Activated gamma-delta T cell treated with Interleukin-2 at 50 U/mL for 16 hours (primary cell): ENCODE data around the gene LRSAM1.

Experiments
- DNase-seq: peaks from one replicate; pipeline ENCODE4 v3.0.0-alpha.2; 2020

The LRSAM1 gene

DNA sequence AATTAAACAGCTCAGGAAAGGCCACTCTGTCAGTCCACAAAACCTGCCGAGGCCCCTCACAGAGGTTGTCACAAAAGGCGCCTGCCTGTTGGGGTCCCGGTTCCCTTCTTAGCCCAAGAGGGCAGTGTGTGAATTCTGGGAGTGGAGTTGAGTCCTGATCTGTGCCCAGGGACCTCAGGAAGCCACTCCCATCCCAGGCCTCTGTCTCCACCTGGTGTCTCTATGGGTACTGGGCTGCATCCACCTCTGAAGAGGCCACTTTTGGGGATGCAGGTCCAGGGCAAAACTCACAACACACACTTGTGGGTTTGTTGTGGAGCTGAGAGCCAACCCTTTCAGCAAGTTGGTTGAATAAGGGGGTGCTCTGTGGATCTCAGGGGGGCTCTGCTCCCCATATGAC lies 86.5 kb downstream of the LRSAM1 start:
- no peak for DNase-seq

DNA sequence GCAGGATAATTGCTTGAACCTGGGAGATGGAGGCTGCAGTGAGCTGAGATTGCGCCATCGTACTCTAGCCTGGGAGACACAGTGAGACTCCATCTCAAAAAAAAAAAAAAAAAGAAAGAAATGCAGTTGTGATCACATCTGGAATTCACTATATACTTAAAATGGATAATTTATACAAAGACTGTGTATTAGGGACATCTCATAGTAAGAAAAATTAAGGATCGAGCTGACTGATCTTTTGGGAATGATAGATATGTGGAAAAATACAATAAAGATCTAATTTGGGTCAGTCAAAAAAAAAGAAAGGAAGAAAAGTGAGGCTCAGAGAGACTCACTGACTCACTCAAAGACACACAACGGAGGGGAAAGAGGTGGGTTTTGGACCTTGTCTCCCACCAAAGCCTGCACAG lies 87.5 kb downstream of the LRSAM1 start:
- no peak for DNase-seq

DNA sequence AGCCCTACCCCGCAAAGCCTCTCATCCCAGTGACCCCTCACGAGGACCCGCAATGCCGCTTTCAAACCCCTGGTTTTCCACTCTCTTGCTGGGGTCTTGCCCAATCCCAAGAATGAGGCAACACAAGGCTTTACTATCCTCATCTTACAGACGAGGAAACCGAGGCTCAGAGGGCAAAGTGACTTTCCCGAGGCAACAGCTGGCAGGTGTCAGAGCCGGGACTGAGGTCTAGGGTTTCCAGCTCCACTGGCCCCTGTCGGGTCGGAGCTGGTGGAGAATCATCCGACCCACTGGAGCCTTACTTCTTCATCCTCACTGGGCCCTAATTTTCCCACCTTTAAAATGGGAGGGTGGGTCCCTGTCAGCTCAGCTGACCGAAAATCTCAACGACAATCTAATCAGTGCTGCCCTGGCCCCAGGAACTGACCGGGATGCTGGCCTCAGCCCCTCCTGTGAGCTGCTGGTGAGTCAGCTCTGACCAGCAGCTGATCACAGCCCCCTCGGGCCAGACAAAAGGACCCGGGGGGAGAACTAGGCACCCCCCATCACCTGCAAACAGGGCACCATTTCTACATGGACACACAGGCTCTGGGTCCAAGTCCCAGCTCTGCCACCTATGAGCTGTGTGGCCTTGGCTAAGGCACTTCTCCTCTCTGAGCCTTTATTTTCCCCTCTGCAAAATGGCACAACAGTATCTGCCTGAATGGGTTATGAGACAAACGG lies 88.1 kb downstream of the LRSAM1 start:
- no peak for DNase-seq

DNA sequence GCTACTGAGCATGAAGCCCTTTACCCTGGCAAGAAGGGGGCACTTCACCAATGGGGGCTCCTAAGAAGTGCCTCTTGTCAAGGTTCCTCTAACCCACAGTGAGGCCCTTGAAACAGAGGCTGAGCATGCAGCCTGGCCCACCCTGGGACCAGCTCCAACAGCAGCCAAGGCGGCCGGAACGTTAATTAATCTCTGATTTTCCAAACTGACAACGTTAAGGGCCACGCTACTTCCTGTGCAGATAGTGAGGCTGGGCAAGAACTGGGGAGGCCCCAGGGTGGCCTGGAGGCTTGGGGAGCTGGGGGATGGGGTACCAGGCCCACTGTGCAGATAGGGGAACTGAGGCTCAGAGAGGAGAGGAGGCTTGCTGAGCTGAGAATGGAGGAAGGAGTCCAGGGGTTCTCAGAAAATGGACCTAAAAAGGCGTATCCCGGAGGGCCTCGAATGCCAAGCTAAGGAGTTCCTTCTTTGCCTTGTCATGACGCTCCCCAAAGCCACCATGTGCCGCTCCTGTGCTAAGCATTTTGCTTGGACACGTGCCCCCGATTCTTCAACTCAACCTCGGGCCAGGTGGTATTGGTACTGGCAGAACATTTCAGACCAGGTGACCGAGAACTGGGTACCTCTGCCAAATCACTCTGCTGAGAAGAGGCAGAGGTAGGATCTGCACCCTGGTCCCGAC lies 88.8 kb downstream of the LRSAM1 start:
- no peak for DNase-seq

DNA sequence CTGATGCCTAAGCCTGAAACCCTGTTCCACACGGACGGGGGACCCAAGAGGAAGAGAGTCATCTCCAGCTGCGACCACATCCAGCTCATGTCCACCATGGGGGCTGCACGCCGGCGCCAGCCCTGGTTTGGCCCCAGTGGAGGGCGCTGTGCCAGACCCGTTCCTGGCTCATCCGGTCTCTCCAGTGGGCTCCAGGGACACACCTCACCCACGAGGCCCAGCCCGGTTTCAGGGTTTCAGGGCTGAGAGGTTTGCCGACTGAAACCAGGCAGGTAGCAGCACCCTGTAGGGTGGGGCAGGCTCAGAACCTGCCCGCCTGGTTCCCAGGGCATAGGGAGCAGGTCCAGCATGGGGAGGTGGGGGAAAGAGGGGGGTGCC lies 89.3 kb downstream of the LRSAM1 start:
- DNase-seq, result no peak

DNA sequence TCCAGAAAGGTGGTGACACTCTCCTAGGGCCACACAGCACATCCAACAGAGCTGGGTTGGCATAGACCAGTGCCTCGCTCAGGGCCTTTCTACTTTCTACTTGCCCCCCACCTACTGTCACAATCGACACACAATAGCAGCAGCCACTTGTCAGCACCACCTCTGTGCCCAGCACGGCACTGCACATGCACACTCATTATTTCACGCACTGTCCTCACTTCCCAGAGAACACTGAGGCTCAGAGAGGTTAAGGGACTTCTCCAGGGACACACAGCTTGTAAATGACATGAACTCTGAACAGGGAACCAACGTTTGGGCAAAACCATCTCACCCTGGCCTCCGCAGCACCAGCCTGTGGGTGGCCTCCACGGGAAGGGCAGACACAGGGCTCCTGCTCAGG lies 89.9 kb downstream of the LRSAM1 start:
- no peak for DNase-seq

DNA sequence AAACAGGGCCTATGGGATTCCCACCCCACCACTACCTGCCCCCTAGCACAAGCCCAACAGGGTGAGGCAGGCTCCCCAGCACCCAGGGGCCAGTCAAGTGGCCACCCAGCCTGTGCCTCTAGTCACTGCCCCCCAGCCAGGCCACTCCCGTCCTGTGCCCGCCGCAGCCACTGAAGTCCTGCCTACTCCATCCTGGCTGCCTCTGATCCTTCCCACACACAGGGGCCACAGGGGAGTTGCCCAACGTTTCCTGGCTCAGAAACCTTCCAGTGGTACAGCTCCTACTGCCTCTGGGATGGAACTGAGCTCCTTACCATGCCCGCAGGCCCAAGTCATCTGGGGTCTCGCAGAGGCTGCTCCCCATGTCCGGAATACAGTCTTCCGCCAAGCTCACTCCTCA lies 90.6 kb downstream of the LRSAM1 start:
- DNase-seq, result no peak

DNA sequence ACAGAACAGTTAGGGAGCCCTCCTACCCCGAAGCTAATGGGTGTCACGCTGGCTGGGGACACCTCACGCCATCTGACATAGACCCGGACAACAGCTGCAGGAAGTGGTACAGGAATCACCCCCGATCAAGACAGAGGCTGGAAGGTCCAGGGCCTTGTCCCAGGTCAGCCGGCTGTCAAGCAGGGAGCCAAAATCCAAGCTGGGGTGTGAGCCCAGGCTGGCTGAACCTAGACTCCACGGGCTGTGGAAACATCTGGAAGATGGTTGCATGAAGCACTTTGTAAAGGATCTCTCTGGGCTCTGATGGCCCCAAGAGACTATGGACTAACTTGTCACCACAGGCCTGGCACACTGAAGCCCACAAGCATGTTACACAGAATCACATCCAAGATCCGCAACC lies 91.9 kb downstream of the LRSAM1 start:
- DNase-seq, result no peak

DNA sequence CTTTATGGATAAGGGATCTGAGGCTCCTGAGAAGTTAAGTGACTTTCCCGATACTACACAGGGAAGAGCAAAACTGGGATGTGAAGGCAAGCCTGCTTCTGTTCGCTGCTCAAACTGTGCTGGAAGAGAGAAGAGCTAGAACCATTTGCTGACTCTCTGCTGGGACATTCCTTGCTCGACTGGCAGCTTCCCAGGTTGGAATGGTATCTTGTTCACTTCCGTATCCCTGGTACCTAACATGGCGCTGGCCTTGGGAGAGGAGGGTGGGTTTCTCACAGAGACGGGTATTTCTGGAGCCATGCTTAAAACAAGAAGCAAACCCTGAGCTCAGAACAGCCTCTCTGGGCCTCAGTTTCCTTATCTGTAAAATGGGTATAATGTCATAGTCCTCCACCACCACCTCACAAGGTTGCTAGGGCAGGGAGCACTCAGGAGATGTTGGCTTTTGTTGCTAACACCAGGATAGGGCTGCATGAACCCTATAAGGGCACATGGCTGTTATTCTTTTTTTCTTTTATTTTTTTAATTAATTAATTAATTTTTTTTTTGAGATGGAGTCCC lies 92.7 kb downstream of the LRSAM1 start:
- no peak for DNase-seq

DNA sequence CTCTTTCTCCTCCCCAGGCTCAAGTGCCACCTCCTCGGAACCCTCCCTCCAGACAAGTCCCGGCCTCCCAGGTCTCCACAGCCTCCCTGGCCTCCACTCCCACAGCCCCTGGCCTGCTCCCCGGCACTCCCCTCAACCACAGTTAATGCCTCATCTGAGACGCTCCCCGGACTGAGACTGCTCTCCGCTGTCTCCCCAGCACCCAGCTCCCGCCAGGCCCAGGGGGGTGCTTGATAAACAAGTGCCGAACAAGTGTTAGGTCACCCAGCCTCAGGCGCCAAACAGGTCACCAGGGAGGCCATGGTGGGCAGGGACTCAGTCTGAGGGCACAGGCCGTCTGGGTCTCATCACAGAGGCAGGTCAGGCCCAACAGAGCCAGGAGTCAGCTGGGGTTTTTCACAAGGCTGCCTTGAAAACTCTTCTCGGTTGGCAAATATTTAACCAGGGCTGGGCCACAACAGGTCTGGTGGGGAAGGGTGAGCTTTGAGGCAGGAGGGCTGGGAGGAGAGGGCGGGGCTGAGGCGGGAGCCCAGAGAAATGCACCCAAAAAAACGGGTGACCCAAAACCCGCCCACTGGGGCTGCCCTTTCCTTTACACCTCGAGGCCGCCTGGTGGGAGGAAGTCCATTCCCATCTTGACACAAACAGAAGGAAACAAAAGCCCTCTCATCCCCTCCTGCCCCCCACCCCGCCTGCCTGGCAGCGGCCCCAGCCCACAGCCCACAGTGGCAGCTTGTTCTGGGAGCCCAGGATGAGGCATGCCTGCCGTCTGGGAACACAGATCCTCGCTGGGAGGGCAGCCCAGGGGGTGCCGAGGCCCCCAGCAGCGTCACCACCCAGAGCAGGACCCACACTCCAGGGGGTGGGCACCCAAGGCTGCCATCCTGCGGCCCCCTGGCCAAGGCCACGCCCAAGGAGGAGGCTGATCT lies 94.2 kb downstream of the LRSAM1 start:
- DNase-seq, result no peak

DNA sequence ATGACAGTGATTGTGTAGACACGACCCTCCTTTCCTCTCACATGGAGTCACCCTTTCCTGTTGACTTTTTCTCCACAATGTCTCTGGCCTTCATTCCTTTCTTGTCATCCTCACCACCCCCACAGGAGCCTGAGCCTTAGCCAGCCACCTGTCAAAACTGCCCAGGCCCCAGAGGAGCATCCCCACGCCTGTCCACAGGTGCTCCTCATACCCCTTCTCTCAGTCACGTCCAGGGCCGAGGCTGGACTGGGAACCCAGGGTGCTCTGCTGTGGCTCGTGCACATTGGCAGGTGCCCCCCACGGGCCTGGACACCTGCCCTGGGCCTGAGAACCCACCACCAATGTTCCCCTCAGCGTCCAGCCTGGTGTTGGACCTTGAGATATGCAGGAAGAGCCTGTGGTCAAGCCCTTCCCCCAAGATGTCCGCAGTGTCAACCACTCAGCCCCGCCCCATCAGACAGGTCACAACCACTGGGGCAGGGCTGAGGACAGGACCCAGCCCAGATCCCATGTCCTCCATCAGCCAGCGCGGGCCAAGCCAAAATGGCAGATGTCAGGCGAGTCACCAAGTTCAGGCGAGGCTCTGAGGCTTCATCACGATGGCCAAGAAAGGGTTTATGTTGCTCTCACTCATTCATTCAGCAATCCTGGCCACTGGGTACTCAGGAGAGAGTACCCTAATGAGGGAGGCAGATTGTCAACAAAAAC lies 95.0 kb downstream of the LRSAM1 start:
- no peak for DNase-seq

DNA sequence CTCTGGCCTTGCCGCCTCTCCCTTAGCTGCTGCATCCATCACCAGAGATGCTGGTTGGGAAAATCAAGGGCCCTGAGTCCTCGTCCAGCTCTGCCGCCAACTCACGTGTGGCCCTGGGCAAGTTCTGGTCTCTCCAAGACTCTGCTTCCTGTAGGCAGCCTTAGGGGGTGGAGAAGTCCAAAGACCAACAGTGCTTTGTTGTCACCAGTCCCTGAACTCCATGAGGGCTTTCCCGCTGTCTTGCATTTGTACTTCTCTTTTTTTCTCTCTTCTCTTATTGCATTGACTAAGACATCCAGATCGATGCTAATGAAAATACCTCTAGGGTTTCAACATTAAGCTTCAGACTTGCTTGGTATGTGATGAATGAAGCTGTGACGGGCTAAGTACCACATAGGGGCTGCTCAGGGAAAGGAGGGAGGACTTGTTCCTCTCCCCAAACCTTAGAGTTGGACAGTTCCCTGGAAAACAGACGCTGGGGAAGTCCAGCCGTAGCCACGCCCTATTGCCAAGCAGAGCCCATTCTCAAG lies 97.1 kb downstream of the LRSAM1 start:
- no peak for DNase-seq

DNA sequence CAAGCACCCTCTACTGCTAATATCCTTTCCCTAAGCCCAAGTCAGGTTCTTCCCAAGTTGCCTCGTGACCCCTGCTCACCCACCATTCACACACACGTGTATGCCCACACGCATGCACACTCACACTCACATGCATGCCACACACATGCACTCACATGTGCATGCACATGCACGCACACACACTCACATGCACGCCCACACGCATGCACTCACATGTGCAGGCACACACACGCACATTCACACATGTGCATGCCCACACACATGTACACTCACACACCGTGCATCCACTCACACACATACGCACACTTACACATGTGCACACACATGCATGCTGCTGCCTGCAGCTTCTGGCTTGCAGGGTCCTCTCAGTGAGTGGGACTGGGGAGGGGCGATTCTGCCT lies 97.9 kb downstream of the LRSAM1 start:
- no peak for DNase-seq

DNA sequence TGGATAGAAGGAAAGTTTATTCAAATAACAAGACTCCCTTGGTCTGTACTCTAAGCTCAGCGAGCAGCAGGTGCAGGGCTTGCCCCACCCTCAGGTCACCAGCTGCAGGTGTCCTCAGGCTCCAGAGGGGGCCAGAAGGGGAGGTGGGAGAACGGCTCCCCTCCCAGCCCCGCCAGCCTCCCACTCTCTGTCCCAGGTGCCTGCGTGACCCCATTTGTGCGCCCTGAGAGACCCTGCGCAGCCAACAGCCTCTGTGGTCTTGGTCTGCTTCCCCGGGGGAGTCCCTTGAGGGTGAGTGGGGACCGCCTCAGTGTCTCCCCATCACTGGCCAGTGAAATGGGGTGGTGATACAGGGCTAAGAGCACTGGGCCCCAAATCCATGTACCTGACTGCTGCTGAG lies 98.4 kb downstream of the LRSAM1 start:
- no peak for DNase-seq

DNA sequence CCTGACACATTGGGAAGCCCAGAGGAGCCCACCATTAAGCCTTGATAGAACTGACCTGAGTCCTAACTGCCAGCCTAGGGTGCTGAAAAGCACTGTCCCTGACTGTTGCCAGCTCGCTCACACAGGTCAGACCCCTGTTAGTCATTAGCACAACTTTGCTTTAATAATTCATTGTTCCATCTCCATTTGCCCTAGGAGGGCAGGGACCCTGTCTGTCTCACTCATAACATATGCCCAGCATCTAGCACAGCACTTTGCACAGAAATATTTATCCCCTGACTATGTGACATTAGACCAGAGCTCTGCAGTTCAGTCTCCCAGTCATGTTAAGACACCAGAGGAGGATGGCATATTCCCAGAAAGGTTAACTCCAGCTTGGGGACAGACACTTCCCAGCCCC lies 99.0 kb downstream of the LRSAM1 start:
- no peak for DNase-seq

DNA sequence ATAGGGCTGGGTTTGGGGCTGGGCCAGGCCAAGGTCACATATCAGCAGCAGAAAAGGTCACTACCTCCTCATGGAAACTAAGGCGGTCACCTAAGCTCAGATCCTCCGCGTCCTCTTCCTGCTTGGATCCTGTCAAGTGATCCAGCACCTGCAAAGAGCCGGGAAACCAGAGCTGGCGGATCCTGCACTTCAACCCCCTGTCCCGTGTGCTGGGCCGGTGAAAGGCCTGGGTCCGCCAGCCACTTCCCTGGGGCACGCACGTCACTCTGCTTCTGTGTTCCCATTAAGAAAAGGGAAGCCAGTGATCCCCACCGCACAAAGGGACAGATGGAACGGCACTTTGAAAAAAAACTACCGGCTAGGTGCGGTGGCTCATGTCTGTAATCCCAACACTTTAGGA lies 99.4 kb downstream of the LRSAM1 start:
- no peak for DNase-seq
